ENCODE data around the gene SELENON. TPM values are rescaled to one million over a fixed set of nuclear protein-coding genes. Genes with fewer than 3 reads are reported as not detected.

SELENON gene
- total RNA-seq, 2 donors from 2014 or later, result 43.9 to 50.7 TPM

DNA sequence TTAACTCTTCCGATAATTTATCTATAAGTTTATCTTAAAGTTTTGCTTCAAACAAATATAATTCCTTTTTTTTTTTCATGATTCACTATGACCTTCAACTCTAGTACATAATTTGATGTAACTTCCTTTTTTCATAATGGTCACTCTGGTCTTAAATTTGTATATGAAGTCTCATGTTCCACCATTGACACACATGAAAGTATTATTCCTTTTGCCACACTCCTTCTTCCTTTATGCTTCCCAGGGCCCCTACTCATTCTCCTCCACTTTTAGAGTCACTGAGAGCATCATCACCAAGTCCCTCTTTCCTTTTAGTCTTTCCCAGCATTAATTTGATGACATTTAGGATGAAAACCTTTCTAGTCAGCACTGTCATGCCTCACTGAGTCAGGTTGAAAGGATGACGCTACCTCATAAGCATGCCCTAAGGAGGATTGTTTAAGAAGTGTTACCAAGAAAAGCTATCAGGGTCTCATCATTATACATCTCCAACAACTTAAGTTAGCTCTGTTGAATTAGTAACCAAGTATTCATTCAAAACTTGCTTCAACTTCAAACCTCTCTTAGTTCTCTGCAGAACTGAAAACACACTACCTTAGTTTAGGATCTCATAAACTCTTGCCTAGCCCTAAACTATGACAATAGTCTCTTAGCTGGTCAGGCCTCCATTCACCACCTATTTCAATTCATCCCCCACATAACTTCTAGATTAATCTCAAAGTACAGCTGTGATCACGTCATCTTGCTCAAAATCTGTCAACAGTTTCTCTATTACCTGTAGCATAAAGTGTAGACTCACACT lies 44.7 kb downstream of the SELENON start:
- DNase-seq (no peak), ATAC-seq (no peak)
- intact Hi-C loops (cut with DNase I), result no loop called here

GRCh38 chr1:25845664-25846063 lies 45.7 kb downstream of the SELENON start:
- intact Hi-C loops (cut with DNase I), result no loop called here
- DNase-seq (no peak), ATAC-seq (no peak)

GRCh38 chr1:25847929-25848328 lies 47.9 kb downstream of the SELENON start:
- DNase-seq (no peak), ATAC-seq (no peak)
- intact Hi-C loops (cut with DNase I), result no loop called here

- no peak for DNase-seq
- intact Hi-C loops (cut with DNase I), result no loop called here
- peak in 1 of 2 donors; percentile 48 for ATAC-seq
Observed at GRCh38 chr1:25848531-25848930, 48.5 kb downstream of the SELENON start.

DNA sequence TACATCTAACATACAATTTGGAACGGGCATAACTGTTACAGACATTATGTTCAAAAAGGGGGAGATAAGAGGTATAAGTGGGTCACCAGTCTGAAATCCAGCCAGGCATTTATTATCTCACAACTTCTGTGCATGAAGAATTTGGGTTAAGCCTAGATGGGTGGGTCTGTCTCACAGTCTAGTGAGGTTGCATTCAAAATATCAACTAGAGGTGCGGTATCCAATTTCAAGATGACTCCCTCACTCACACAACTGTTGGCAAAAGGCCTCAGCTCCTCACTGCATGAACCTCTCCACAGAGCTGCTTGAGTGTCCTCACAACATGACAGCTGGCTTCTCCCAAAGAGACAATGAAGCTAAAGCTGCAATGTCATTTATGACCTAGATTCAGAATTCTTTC lies 54.6 kb downstream of the SELENON start:
- ATAC-seq (no peak), DNase-seq (no peak)
- intact Hi-C loops (cut with DNase I), result no loop called here

DNA sequence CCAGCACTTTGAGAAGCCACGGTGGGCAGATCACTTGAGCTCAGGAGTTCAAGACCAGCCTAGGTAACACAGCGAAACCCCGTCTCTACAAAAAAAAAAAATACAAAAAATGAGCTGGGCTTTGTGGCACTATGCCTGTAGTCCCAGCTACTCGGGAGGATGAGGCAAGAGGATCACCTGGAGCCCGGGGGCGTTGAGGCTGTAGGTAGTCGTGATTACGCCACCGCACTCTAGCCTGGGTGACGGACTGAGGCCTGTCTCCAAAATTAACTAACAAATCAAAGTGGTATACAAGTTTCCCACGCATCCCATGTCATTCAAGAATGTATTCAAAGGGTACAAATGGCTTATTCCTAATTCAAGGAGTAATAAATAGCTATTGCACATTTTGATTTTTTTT lies 56.9 kb downstream of the SELENON start:
- no peak for DNase-seq
- ATAC-seq, result no peak
- intact Hi-C loops (cut with DNase I), result no loop called here

DNA sequence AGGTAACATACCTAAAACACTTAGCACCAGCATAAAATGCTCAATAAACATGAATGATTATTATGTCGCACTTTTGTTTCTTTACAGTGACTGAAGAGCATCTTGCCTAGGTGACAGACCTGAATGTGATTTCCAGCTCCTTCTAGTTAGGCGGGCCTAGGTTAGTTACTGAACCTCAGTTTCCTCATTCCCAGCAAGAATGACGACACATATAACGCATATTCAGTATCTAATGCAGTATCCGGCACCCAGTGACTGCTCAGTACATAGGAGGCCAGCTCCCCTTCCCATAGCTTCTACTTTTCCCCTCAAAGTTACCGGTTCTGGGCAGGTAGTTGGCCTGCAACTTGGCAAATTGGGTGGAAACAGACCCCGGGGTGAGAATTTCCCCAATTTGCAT lies 58.5 kb downstream of the SELENON start:
- intact Hi-C loops (cut with DNase I), result no loop called here
- DNase-seq (no peak), ATAC-seq (no peak)

DNA sequence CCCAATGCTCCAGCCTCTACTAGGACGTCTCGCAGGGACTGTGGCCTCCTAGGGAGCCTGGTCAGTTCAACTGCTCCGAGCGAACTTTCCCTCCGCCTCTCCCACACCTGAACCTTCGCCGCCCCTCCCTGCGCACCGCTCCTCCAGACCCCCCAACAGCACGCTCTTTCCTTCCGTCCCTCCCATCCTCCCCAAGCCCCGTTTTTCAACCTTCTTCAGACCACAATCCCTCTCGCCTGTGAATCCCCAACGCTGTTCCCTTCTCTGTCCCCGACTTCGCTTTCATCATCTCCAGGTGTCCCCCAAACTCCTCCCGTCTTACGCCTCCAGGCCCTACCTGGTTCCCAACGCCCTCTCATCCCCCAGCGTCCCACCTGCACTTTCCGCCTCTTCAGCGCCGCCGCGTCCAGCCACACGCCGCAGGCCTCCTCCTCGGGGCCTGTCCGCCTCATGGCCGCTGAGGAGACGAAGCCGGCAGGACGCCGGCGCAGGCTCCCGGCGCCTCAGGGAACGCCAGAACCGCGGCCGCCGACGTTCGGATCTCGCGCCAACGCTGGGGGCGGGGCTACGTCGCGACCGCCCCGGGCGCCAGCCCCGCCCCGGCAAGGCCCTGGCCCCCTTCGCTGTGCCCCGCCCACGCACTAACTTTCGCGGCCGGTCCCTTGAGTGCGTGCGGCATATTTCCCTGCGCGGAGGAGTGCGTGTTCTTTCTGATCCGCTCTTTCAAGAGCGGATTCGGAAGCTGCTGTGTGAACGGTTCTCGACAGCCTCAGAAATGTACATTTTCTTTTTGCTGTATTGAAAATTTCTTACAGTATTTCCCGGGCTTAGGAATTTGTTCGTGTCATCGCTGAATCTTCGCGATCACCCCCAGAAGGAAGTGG lies 59.2 kb downstream of the SELENON start, which contains the start of gene AUNIP:
Gene AUNIP (minus strand): TSS at position 552 of the 884 bp plus-strand sequence. CDS start 100 bp downstream, at position 452.
- peak; percentile 98 to 99 for ATAC-seq
- peak; percentile 91 for DNase-seq
- intact Hi-C loops (cut with DNase I), result no loop called here

GRCh38 chr1:25861316-25862286 lies 61.6 kb downstream of the SELENON start:
- no peak for ATAC-seq
- DNase-seq, result no peak
- intact Hi-C loops (cut with DNase I), result no loop called here

- ATAC-seq (no peak), DNase-seq (no peak)
- intact Hi-C loops (cut with DNase I), result no loop called here
Observed at GRCh38 chr1:25862785-25863485, 62.9 kb downstream of the SELENON start.

GRCh38 chr1:25863486-25864262 lies 63.7 kb downstream of the SELENON start:
- DNase-seq, result no peak
- ATAC-seq, result no peak
- intact Hi-C loops (cut with DNase I), result no loop called here

DNA sequence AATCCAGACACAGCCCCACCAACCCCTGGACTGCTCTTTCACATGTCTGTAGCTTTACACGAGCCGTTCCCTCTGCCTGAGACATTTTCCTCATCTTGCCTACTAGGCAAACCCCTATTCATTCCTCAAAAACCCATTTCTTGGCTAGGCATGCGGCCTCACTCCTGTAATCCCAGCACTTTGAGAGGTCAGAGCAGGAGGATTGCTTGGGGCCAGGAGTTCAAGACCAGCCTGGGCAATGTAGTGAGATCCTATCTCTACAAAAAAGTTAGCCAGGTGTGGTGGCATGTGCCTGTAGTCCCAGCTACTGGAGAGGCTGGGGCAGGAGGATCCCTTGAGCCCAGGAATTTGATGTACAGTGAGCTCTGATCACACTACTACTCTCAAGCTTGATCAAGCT lies 64.4 kb downstream of the SELENON start:
- no peak for ATAC-seq
- no peak for DNase-seq
- intact Hi-C loops (cut with DNase I), result no loop called here

GRCh38 chr1:25866288-25866687 lies 66.3 kb downstream of the SELENON start:
- DNase-seq (no peak), ATAC-seq (no peak)
- intact Hi-C loops (cut with DNase I), result no loop called here

DNA sequence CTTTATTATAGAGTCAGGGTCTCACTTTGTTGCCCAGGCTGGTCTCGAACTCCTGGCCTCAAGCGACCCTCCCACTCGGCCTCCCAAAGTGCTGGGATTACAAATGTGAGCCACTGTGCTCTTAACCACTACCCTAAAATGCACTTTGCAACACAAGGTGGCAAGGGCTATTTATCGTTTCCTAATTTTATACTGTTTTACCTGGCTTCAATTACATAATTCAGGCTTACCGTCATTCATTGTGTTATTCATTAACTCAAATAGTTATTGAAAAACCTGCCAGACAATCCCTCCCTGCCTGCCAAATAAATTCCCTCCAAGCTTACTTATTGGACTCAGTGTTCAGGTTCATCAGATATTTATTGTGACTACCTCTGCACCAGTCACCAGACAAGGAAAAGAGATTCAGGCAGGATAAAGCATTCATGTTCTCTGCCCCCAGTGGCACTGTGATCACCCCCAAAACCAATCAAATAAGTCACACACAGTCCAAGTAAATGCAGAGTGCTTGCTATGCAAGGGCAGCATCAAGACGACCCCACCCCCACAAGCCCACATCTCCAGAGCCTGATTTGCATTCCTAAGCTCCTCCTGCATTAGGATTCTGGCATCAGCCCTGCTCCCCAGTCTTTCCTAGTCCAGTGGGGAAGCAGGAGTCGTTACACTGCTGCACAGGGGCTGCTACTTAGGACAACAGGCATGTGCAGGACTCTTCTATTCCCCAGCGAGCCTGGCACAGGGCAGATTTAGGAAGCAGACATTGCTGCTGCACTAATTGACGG lies 67.4 kb downstream of the SELENON start:
- ATAC-seq, result no peak
- no peak for DNase-seq
- intact Hi-C loops (cut with DNase I), result no loop called here

Measured in left cardiac atrium (tissue), 4 donors.